IPS-18c (cell line): Measurements from ENCODE around the gene GASK1B.

Experiments used
- H3K4me3 ChIP-seq: 2 replicates; pipeline ENCODE4 v1.7.0; 2013; ENCODE audit warnings: low read depth, mild to moderate bottlenecking, low read length, moderate library complexity; ENCODE audit not compliant: insufficient read depth
- H3K9me3 ChIP-seq: one replicate; pipeline ENCODE4 v1.6.1; 2013; ENCODE audit warnings: mild to moderate bottlenecking, low read length, moderate library complexity; ENCODE audit not compliant: control insufficient read depth, insufficient read depth

Gene GASK1B

DNA sequence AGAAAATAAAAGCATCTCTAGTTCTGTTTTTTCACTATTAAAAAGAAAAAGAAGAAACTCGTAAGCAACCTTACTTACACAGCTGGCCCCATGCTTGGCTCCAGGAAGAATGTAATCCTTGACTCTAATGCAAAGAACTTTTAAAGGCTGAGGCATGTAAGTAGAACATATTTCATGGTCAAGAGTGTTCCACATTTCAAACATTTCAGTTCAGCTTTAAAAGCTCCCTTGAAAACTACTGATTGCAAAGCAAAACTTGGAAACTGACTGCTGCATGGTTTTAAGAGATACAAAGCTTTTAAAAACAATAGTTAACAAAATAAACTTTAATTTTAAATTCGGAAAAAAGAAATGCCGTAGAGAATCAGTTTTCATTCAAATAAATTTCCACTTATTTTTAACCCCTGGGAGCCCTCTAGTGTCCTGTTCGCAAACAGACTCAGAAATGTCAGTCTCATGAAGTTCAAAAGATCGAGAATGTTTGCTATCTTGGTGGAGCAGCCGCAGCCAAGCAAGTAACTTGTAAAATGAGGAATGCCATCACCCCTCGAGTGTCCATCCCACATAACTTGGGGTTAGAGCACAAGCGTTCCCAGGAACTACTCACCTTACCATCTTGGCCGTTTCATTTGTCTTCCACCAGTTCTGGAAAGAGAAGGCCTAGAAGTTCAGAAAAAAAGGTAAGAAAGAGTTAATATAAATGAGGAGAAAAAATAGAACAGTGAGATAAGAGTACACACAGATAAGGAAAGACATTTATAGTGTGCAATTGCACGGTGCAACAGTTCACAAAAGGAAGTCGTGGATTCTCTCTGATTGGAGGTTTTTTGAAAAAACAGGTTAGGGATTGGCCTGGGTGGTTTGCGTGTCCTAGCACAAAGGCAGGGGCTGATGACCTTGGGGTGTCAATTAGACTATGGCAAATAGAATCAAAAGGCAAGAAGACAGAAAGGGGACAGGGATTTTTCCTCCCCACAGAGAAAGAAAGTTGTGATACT lies at the start of gene GASK1B:
Gene GASK1B, minus strand, starts transcription at position 765 of the 998 bp plus-strand sequence. CDS start 1,650 bp downstream, outside the sequence.
- Histone ChIP-seq H3K9me3 (no peaks in the 10 kb centered on the region), H3K4me3 (no peak within 1 kb of the TSS)

- H3K4me3 ChIP-seq = no peak overlapping the region
- H3K9me3 ChIP-seq = no peaks in the 10 kb centered on the region
Observed at GRCh38 chr4:158219623-158220022, 46.8 kb upstream of the GASK1B start.

GRCh38 chr4:158217763-158218162 lies 44.9 kb upstream of the GASK1B start:
- H3K4me3 ChIP-seq = no peak overlapping the region
- H3K9me3 ChIP-seq = no peaks in the 10 kb centered on the region

GRCh38 chr4:158214856-158215255 lies 42.0 kb upstream of the GASK1B start:
- no peak overlapping the region for H3K4me3 ChIP-seq
- no peaks in the 10 kb centered on the region for H3K9me3 ChIP-seq

- Histone ChIP-seq H3K9me3 (no peaks in the 10 kb centered on the region), H3K4me3 (no peak overlapping the region)
Observed at GRCh38 chr4:158213466-158213865, 40.6 kb upstream of the GASK1B start.

GRCh38 chr4:158211222-158211621 lies 38.4 kb upstream of the GASK1B start:
- no peak overlapping the region for H3K4me3 ChIP-seq

DNA sequence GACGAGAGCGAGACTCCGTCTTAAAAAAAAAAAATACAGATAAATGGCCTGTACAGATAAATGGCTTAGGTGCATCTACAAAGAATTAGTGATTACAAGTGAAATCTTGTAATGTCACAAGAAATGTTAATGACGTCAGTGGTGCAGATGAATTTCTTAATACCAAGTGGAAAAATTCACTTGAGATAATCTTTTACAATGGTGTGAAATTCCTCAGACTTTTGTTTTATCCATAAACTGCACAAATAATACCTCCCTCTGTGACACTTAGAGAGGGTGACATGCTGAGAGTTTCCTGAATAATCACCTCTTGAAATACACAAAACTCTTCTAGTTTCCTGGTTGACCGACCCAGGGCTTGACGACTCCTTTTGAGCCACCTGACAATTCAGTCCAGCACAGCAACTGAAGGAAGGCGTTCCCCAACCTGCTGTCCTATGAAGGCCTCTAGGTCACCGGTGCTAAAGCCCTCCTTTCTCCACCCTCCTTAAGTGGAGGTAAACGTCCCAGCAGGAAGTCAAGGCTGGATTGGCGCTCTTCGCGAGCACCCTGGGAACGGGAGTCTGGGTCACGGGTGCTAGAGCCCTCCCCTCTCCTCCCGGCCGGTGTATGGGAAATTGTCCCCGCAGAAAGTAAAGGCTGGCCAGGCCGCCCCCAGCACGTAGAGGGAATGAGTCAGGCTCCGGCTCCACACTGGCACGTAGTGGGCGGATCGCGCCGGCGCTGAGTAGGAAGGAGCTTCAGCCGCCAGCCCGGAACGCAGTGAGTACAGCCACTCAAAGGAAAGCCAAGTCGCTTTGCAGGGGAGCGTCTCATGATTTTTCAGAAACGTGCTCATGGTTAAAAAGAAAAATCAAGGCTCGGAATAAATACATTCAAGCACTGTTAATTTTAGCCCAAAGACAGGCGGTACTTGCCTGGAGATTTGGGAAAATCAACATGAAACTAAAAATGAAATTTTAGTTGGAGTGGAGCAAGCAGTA lies 37.3 kb upstream of the GASK1B start, which contains the start of gene TMEM144:
Gene TMEM144, plus strand, starts transcription at position 662 of the 983 bp plus-strand sequence. CDS start 2,182 bp downstream, outside the sequence.
- Histone ChIP-seq H3K9me3 (no peaks in the 10 kb centered on the region), H3K4me3 (peak within 1 kb of the TSS; percentile 40; the same call in 1 of the 2 replicates)

More at GRCh38 chr4:158211222-158211621, 38.4 kb upstream of the GASK1B start:
- H3K9me3 ChIP-seq = no peaks in the 10 kb centered on the region

- H3K4me3 ChIP-seq = no peak overlapping the region
- H3K9me3 ChIP-seq = no peaks in the 10 kb centered on the region
Observed at GRCh38 chr4:158208963-158209640, 36.3 kb upstream of the GASK1B start.

DNA sequence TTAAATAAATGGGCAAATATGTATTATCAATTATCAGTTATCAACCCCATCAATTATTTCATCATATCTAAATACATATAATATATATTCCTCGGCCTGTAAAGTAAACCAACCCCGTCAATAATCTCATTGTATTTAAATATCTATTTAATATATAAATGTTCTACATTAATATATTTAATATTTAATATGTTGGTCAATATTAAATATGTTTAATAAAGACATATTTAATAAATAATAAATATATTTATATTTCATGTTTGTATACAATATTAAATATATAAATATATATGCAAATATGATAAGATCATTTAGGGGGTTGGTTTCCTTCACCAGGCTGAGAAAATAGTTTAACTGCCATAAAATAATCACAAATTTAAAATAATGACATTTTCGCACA lies 31.1 kb upstream of the GASK1B start:
- Histone ChIP-seq H3K9me3 (no peaks in the 10 kb centered on the region), H3K4me3 (no peak overlapping the region)

DNA sequence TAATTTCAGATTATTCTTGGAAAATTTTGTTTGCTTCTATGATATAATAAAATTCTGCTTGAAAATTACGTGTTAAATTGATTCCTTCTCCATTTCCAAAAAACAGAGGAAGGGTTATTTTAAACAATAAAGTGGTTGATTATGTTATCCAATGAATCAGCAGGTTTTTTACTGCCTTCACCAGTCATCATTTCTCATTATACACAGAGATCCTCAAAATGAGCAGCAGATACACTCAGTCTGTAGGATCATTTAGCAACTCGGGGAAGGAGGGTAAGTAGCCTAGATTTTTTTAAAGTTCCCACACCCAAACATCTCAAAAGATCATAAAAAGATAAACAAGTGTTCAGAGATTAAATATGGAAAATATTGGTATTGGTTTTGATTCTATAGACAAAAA lies 30.6 kb upstream of the GASK1B start:
- Histone ChIP-seq H3K9me3 (no peaks in the 10 kb centered on the region), H3K4me3 (no peak overlapping the region)

GRCh38 chr4:158202481-158202880 lies 29.7 kb upstream of the GASK1B start:
- Histone ChIP-seq H3K9me3 (no peaks in the 10 kb centered on the region), H3K4me3 (no peak overlapping the region)

DNA sequence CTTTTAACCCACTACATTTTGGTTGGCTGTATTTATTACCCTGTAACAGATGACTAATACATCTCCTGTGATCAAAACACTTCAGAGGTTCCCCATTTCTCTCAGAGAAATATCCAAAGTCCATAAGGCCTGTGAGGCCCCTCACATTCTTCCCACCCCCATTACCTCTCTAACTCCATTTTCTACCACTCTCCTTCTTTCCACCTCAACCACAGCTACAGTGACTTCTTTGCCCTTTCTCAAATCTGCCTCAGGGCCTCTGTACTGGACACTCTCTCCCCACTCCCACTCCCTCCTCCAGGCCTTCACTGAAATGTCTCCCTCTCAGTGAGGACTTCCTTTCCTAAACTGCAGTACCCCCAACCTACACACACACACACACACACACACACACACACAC lies 29.1 kb upstream of the GASK1B start:
- Histone ChIP-seq H3K9me3 (no peaks in the 10 kb centered on the region), H3K4me3 (no peak overlapping the region)

GRCh38 chr4:158201322-158201721 lies 28.5 kb upstream of the GASK1B start:
- H3K9me3 ChIP-seq = no peaks in the 10 kb centered on the region
- no peak overlapping the region for H3K4me3 ChIP-seq

DNA sequence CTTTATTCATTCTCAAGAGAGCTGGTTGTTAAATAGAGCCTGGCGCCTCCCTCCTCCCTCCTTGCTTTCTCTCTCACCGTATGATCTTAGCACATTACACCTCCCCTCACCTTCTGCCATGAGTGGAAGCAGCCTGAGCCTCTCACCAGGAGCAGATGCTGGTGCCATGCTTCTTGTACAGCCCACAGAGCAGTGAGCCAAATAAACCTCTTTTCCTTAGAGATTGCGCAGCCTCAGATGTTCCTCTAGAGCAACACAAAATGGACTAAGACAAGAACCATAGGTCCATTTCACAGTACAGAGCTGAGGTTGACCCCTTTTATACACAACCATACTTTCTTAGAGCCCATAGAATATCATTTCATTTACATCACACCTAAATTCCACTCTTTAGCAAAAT lies 27.4 kb upstream of the GASK1B start:
- Histone ChIP-seq H3K9me3 (no peaks in the 10 kb centered on the region), H3K4me3 (no peak overlapping the region)

- Histone ChIP-seq H3K4me3 (no peak overlapping the region), H3K9me3 (no peaks in the 10 kb centered on the region)
Observed at GRCh38 chr4:158197194-158197776, 24.5 kb upstream of the GASK1B start.

DNA sequence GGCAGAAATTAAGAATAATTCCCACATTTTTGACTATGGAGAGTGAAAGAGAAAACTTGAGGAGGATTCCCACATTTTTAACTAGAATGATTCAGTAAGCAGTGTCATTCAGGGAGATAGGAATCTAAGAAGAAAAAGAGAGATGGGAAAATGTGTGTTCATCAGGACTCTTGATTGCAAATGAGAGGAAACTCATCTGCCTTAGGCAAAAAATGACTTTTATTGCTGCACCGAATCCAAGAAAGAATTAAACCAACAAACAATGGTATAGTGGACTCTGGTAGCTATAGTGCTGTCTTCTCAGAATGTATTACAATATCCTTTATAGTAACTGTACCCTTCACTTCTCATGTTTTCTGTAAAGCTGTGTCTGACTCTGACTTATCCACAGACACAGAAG lies 22.5 kb upstream of the GASK1B start:
- no peaks in the 10 kb centered on the region for H3K9me3 ChIP-seq
- H3K4me3 ChIP-seq = no peak overlapping the region
